ENCODE data around the gene ADAT1. TPM values are rescaled to one million over a fixed set of nuclear protein-coding genes. Genes with fewer than 3 reads are reported as not detected.

The ADAT1 gene
- total and polyA plus RNA-seq, 2 of the 8 experiments (the other 6 are each of a cell fraction or from before 2014, with no cell fraction given) = 30.7 to 44.7 TPM

GRCh38 chr16:75566758-75567255, 56.3 kb downstream of the ADAT1 start:
- Histone ChIP-seq H3K4me2 (ENCODE audit: insufficient read depth in 1 of 2, low read depth in 2 of 2, low read length in 2 of 2) (peak overlapping the region; percentile 89 to 90), H4K20me1 (replicated peaks in 1 of 2; ENCODE audit: control insufficient read depth in 1 of 2, insufficient read depth in 2 of 2, low read length in 2 of 2) (peaks cover 5 to 7% of the 10 kb centered on the region in 2 experiments), H3K18ac (ENCODE audit: extremely low read depth, low read length) (no peak overlapping the region), H3K14ac (ENCODE audit: insufficient read length) (no peak overlapping the region), H3K4me3 (ENCODE audit: extremely low read depth in 1 of 4, insufficient read depth in 2 of 4, low read depth in 3 of 4, low read length in 4 of 4) (peak overlapping the region; percentile 80 to 94 (median 88)), H2BK20ac (ENCODE audit: low read length) (no peak overlapping the region), H3K56ac (replicated peaks; ENCODE audit: insufficient read length, low read depth, low read length) (no peak overlapping the region), H3K4me1 (replicated peaks in 1 of 4; ENCODE audit: control insufficient read depth in 3 of 4, insufficient read depth in 4 of 4, low read length in 3 of 4) (peaks cover 1 to 8% (median 3%) of the 10 kb centered on the region in 4 experiments; a peak in 5 of 7 replicates), H4K8ac (ENCODE audit: extremely low read depth, insufficient read depth, low read length) (no peak overlapping the region), H2BK120ac (replicated peaks; ENCODE audit: low read depth, low read length) (no peak overlapping the region), H4K91ac (replicated peaks; ENCODE audit: insufficient read length, low read length) (no peak overlapping the region), H3K79me1 (ENCODE audit: low read depth, low read length) (peaks cover 3% of the 10 kb centered on the region; the same call in 1 of the 2 replicates), H3K27me3 (replicated peaks in 1 of 4; ENCODE audit: control insufficient read depth in 3 of 4, extremely low read depth in 1 of 4, insufficient read depth in 3 of 4, low read length in 3 of 4) (no peaks in the 10 kb centered on the region), H3K23me2 (ENCODE audit: low read depth, low read length) (peaks cover 9% of the 10 kb centered on the region), H3K9ac (replicated peaks in 1 of 4; ENCODE audit: extremely low read depth in 1 of 4, low read depth in 3 of 4, low read length in 3 of 4) (peak overlapping the region; percentile 61 to 74 (median 74); a peak in 6 of 7 replicates), H2BK12ac (ENCODE audit: low read depth, low read length) (no peak overlapping the region), H3K4ac (replicated peaks; ENCODE audit: insufficient read length, low read depth, low read length) (no peak overlapping the region), H2BK15ac (ENCODE audit: low read length) (no peak overlapping the region), H2AK5ac (ENCODE audit: low read depth, low read length) (no peak overlapping the region), H4K5ac (ENCODE audit: insufficient read length, low read depth, low read length) (no peak overlapping the region), H3K27ac (ENCODE audit: low read depth, low read length) (no peak overlapping the region), H3K9me3 (ENCODE audit: insufficient read depth in 2 of 2, low read depth in 1 of 2, low read length in 1 of 2) (no peaks in the 10 kb centered on the region), H3K79me2 (ENCODE audit: control insufficient read depth in 1 of 2, insufficient read depth in 2 of 2, low read length in 2 of 2) (peaks cover 0 to 13% of the 10 kb centered on the region in 2 experiments; a peak in 2 of 4 replicates), H2BK5ac (ENCODE audit: low read depth, low read length) (no peak overlapping the region), H3K36me3 (ENCODE audit: control insufficient read depth in 2 of 4, insufficient read depth in 4 of 4, low read length in 3 of 4) (peaks cover 4 to 35% (median 21%) of the 10 kb centered on the region in 4 experiments; a peak in 7 of 8 replicates), H3K23ac (ENCODE audit: insufficient read length) (no peak overlapping the region), H2AFZ (ENCODE audit: low read length) (no peak overlapping the region)
- DNase-seq (ENCODE audit: low read depth in 1 of 2, low spot score in 2 of 2) (peak in 1 of 2 experiments; percentile 57), FAIRE-seq (no peak)
- WGBS, 2 experiments (ENCODE audit: extremely low coverage in 1 of 2, insufficient coverage in 1 of 2, insufficient read length in 1 of 2, insufficient replicate concordance in 2 of 2, low coverage in 1 of 2, low lambda C conversion rate in 2 of 2, missing lambda C conversion rate in 1 of 2) = 23% methylated on average over 27 of the region's 32 CpGs; no CpG with 5 or more reads in 1 of the 2 experiments
- POLR2A ChIA-PET (ENCODE audit: partially characterized antibody) = interaction anchor here (0.7 to 3.6 kb wide), 6 partner anchors 10 to 71 kb away, joined by 3 to 21 read pairs (median 9); partner anchors contain the start of genes ADAT1, CHST6 and TMEM231
- TF ChIP-seq TAF1 (IDR thresholded peaks at IDR 0.05; ENCODE audit: low read depth, low read length) = no peak
- TF ChIP-seq SIN3A (conservative IDR thresholded peaks at IDR 0.05 in 1 of 2, IDR thresholded peaks at IDR 0.05 in 1 of 2; ENCODE audit: low read depth in 1 of 2, low read length in 2 of 2) = peak; percentile 55 to 80; a peak in 3 of 4 replicates
- TF ChIP-seq RNF2 (IDR thresholded peaks at IDR 0.05; ENCODE audit: borderline replicate concordance, low read depth, low read length, missing control alignments, poor library complexity, severe bottlenecking) = no peak
- 0 out of 2 replicates have a peak, but pooled peaks have one; percentile 6 for TF ChIP-seq KDM5A (IDR thresholded peaks at IDR 0.05; ENCODE audit: low read length)
- no peak for TF ChIP-seq JUN (IDR thresholded peaks at IDR 0.05; ENCODE audit: low read depth, low read length)
- no peak for TF ChIP-seq SRF (IDR thresholded peaks at IDR 0.05; ENCODE audit: low read depth, low read length)
- CTCF ChIA-PET (ENCODE audit: partially characterized antibody) = interaction anchor here (0.7 to 9.4 kb wide), 4 partner anchors 9 to 48 kb away, joined by 3 to 96 read pairs (median 4); no protein-coding TSS in a partner anchor

All from H1 (cell line).